SK-N-SH treated with all-trans-retinoic acid at 6 μM for 48 hours (cell line): ENCODE data around the gene RALGPS1.

Source experiments
- ATAC-seq: fragments of 200-7000 bp; cut with Tn5 transposase; 3 replicates; pipeline ENCODE4 v1.9.1; 2020; ENCODE audit warnings: mild to moderate bottlenecking, moderate library complexity
- ARNTL ChIP-seq: fragments of 450-650 bp; formaldehyde crosslinking; IDR thresholded peaks from 2 replicates; pipeline ENCODE4 v1.5.0; 2020; ENCODE audit warnings: low read depth, mild to moderate bottlenecking, moderate library complexity, borderline replicate concordance
- BACH2 ChIP-seq: fragments of 250-450 bp; sonication (Bioruptor Pico); IDR thresholded peaks from 2 replicates; pipeline ENCODE4 v1.9.0; 2021; ENCODE audit warnings: mild to moderate bottlenecking, borderline replicate concordance
- CSDC2 ChIP-seq: fragments of 250-450 bp; sonication (Bioruptor Pico); IDR thresholded peaks from 2 replicates; pipeline ENCODE4 v1.5.0; 2020; ENCODE audit warnings: mild to moderate bottlenecking, moderate library complexity
- ESRRG ChIP-seq: fragments of 250-450 bp; sonication (Bioruptor Pico); IDR thresholded peaks from 2 replicates; pipeline ENCODE4 v1.6.1; 2021; ENCODE audit warnings: mild to moderate bottlenecking
- GLIS3 ChIP-seq: fragments of 250-450 bp; sonication (Bioruptor Pico); IDR thresholded peaks from 2 replicates; pipeline ENCODE4 v1.5.0; 2020; ENCODE audit warnings: mild to moderate bottlenecking, moderate library complexity
- ISL1 ChIP-seq: fragments of 250-450 bp; sonication (Bioruptor Pico); IDR thresholded peaks from 2 replicates; pipeline ENCODE4 v2.1.2; 2022; ENCODE audit warnings: mild to moderate bottlenecking, moderate library complexity
- OSR1 ChIP-seq: fragments of 250-450 bp; sonication (Bioruptor Pico); IDR thresholded peaks from 2 replicates; pipeline ENCODE4 v1.8.0; 2022; ENCODE audit warnings: moderate library complexity, mild to moderate bottlenecking, inconsistent platforms
- PPARA ChIP-seq: fragments of 250-450 bp; sonication (Bioruptor Pico); IDR thresholded peaks from 2 replicates; pipeline ENCODE4 v1.5.0; 2020; ENCODE audit warnings: mild to moderate bottlenecking, borderline replicate concordance
- RARB ChIP-seq: fragments of 250-450 bp; sonication (Bioruptor Pico); IDR thresholded peaks from 2 replicates; pipeline ENCODE4 v1.8.0; 2021; ENCODE audit warnings: mild to moderate bottlenecking, moderate library complexity
- SNAI2 ChIP-seq: fragments of 250-450 bp; sonication (Bioruptor Pico); IDR thresholded peaks from 2 replicates; pipeline ENCODE4 v1.5.0; 2020; ENCODE audit warnings: mild to moderate bottlenecking, moderate library complexity
- TCF4 ChIP-seq: fragments of 250-450 bp; sonication (Bioruptor Pico); IDR thresholded peaks from 2 replicates; pipeline ENCODE4 v1.8.0; 2021; ENCODE audit warnings: mild to moderate bottlenecking, moderate library complexity, borderline replicate concordance
- TOX ChIP-seq: fragments of 250-450 bp; sonication (Bioruptor Pico); IDR thresholded peaks from 2 replicates; pipeline ENCODE4 v1.8.0; 2021; ENCODE audit warnings: mild to moderate bottlenecking, moderate library complexity, borderline replicate concordance
- ZC3H10 ChIP-seq: fragments of 250-450 bp; sonication (Bioruptor Pico); IDR thresholded peaks from 2 replicates; pipeline ENCODE4 v1.5.1; 2021; ENCODE audit warnings: mild to moderate bottlenecking, moderate library complexity
- ZFP30 ChIP-seq: fragments of 450-650 bp; formaldehyde crosslinking; IDR thresholded peaks from 2 replicates; pipeline ENCODE4 v1.5.0; 2022; ENCODE audit warnings: mild to moderate bottlenecking, moderate library complexity
- ZNF565 ChIP-seq: fragments of 450-650 bp; formaldehyde crosslinking; conservative IDR thresholded peaks from 2 replicates; pipeline ENCODE4 v1.5.0; 2020; ENCODE audit warnings: low read depth, mild to moderate bottlenecking, moderate library complexity
- ZNF70 ChIP-seq: fragments of 450-650 bp; formaldehyde crosslinking; IDR thresholded peaks from 2 replicates; pipeline ENCODE4 v1.5.0; 2020; ENCODE audit warnings: mild to moderate bottlenecking, moderate library complexity
- ZNF8 ChIP-seq: fragments of 450-650 bp; formaldehyde crosslinking; IDR thresholded peaks from 2 replicates; pipeline ENCODE4 v1.5.0; 2020; ENCODE audit warnings: mild to moderate bottlenecking, moderate library complexity
- TF ChIP-seq, protein P1 (sequence below): fragments of 250-450 bp; sonication (Bioruptor Pico); IDR thresholded peaks from 2 replicates; pipeline ENCODE4 v1.5.1; 2020; ENCODE audit warnings: low read depth, mild to moderate bottlenecking, moderate library complexity
- TF ChIP-seq, protein P2 (sequence below): fragments of 250-450 bp; sonication (Bioruptor Pico); IDR thresholded peaks from 2 replicates; pipeline ENCODE4 v1.8.0; 2020; ENCODE audit warnings: mild to moderate bottlenecking, moderate library complexity, borderline replicate concordance
- TF ChIP-seq, protein P3 (sequence below): fragments of 250-450 bp; sonication (Bioruptor Pico); IDR thresholded peaks from 2 replicates; pipeline ENCODE4 v1.5.1; 2021; ENCODE audit warnings: mild to moderate bottlenecking, moderate library complexity
- TF ChIP-seq, protein P4 (sequence below): fragments of 250-450 bp; sonication (Bioruptor Pico); IDR thresholded peaks from 2 replicates; pipeline ENCODE4 v1.5.0; 2020; ENCODE audit warnings: mild to moderate bottlenecking, moderate library complexity
- TF ChIP-seq, protein P5 (sequence below): fragments of 250-450 bp; sonication (Bioruptor Pico); IDR thresholded peaks from 2 replicates; pipeline ENCODE4 v1.8.0; 2021; ENCODE audit warnings: low read depth, mild to moderate bottlenecking, moderate library complexity, borderline replicate concordance

RALGPS1 gene

DNA sequence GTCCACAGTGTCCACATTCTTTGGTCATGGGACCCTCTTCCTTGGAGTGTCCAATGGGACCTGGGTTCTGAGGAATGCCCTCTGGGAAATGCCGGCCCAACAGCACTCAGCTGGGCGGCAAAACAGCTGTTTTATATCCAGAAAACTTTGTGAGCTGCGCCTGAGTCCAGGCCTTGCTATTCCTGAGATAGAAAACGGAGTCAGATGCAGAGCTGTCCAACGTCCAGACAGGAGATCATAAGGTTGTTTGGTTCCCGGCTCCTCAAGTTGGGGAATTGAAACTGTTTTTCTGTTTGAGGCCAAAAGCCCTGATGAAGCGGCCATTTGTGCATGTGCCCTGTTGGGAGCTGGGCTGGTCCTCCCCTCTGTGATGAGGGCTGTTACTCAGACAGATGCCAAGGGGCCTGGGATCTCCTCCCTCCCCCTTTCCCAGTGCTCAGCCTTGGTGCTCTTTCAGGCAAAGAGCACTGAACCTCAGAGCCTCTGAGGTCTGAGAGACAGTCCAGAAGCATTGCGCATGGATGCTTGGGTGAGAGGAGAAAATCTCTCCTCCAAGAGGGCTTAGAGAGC, 283.4 kb downstream of the RALGPS1 start:
- ATAC-seq = no peak
- TF ChIP-seq CSDC2 (no peak), ZNF70 (CRISPR knock-in tag) (no peak), SNAI2 (CRISPR knock-in tag) (no peak), ZFP30 (no peak), PPARA (CRISPR knock-in tag) (no peak), BACH2 (CRISPR knock-in tag) (no peak)
- TF ChIP-seq, protein P1, sequence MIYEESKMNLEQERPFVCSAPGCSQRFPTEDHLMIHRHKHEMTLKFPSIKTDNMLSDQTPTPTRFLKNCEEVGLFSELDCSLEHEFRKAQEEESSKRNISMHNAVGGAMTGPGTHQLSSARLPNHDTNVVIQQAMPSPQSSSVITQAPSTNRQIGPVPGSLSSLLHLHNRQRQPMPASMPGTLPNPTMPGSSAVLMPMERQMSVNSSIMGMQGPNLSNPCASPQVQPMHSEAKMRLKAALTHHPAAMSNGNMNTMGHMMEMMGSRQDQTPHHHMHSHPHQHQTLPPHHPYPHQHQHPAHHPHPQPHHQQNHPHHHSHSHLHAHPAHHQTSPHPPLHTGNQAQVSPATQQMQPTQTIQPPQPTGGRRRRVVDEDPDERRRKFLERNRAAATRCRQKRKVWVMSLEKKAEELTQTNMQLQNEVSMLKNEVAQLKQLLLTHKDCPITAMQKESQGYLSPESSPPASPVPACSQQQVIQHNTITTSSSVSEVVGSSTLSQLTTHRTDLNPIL (CRISPR knock-in tag) = no peak

DNA sequence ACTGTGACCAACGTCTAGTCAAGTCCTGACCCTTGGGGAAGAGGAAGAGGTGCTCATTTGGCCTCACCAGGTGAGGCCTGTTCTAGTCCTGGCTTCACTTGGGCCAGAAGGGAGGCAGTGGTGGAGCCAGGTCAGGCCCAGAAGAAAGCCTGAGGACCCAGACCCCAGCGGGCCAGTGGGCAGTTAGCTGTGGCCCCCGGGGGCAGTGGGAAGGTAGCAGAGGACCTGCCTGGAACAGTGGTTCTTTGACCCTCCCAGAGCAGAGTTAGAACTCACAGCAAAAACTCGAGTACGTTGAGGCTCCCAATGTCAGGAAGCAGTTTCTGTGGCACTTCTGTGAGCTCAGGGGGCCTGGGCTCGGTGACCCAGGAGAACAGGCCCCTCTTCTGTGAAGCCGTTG, 284.0 kb downstream of the RALGPS1 start:
- ATAC-seq = no peak
- TF ChIP-seq CSDC2 (no peak), ZC3H10 (CRISPR knock-in tag) (no peak), OSR1 (CRISPR knock-in tag) (no peak), TOX (CRISPR knock-in tag) (no peak), SNAI2 (CRISPR knock-in tag) (no peak), ZFP30 (no peak), ARNTL (CRISPR knock-in tag) (no peak), GLIS3 (CRISPR knock-in tag) (no peak), ZNF70 (CRISPR knock-in tag) (no peak), TCF4 (CRISPR knock-in tag) (no peak), ZNF565 (CRISPR knock-in tag) (no peak), ESRRG (no peak), RARB (no peak), ZNF8 (CRISPR knock-in tag) (no peak), ISL1 (CRISPR knock-in tag) (no peak)
- TF ChIP-seq, protein P2, sequence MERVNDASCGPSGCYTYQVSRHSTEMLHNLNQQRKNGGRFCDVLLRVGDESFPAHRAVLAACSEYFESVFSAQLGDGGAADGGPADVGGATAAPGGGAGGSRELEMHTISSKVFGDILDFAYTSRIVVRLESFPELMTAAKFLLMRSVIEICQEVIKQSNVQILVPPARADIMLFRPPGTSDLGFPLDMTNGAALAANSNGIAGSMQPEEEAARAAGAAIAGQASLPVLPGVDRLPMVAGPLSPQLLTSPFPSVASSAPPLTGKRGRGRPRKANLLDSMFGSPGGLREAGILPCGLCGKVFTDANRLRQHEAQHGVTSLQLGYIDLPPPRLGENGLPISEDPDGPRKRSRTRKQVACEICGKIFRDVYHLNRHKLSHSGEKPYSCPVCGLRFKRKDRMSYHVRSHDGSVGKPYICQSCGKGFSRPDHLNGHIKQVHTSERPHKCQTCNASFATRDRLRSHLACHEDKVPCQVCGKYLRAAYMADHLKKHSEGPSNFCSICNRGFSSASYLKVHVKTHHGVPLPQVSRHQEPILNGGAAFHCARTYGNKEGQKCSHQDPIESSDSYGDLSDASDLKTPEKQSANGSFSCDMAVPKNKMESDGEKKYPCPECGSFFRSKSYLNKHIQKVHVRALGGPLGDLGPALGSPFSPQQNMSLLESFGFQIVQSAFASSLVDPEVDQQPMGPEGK (CRISPR knock-in tag) = no peak
- TF ChIP-seq, protein P3, sequence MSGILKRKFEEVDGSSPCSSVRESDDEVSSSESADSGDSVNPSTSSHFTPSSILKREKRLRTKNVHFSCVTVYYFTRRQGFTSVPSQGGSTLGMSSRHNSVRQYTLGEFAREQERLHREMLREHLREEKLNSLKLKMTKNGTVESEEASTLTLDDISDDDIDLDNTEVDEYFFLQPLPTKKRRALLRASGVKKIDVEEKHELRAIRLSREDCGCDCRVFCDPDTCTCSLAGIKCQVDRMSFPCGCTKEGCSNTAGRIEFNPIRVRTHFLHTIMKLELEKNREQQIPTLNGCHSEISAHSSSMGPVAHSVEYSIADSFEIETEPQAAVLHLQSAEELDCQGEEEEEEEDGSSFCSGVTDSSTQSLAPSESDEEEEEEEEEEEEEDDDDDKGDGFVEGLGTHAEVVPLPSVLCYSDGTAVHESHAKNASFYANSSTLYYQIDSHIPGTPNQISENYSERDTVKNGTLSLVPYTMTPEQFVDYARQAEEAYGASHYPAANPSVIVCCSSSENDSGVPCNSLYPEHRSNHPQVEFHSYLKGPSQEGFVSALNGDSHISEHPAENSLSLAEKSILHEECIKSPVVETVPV = no peak
- TF ChIP-seq, protein P4, sequence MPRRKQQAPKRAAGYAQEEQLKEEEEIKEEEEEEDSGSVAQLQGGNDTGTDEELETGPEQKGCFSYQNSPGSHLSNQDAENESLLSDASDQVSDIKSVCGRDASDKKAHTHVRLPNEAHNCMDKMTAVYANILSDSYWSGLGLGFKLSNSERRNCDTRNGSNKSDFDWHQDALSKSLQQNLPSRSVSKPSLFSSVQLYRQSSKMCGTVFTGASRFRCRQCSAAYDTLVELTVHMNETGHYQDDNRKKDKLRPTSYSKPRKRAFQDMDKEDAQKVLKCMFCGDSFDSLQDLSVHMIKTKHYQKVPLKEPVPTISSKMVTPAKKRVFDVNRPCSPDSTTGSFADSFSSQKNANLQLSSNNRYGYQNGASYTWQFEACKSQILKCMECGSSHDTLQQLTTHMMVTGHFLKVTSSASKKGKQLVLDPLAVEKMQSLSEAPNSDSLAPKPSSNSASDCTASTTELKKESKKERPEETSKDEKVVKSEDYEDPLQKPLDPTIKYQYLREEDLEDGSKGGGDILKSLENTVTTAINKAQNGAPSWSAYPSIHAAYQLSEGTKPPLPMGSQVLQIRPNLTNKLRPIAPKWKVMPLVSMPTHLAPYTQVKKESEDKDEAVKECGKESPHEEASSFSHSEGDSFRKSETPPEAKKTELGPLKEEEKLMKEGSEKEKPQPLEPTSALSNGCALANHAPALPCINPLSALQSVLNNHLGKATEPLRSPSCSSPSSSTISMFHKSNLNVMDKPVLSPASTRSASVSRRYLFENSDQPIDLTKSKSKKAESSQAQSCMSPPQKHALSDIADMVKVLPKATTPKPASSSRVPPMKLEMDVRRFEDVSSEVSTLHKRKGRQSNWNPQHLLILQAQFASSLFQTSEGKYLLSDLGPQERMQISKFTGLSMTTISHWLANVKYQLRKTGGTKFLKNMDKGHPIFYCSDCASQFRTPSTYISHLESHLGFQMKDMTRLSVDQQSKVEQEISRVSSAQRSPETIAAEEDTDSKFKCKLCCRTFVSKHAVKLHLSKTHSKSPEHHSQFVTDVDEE (CRISPR knock-in tag) = no peak
- TF ChIP-seq, protein P1 (CRISPR knock-in tag) = no peak
- TF ChIP-seq, protein P5, sequence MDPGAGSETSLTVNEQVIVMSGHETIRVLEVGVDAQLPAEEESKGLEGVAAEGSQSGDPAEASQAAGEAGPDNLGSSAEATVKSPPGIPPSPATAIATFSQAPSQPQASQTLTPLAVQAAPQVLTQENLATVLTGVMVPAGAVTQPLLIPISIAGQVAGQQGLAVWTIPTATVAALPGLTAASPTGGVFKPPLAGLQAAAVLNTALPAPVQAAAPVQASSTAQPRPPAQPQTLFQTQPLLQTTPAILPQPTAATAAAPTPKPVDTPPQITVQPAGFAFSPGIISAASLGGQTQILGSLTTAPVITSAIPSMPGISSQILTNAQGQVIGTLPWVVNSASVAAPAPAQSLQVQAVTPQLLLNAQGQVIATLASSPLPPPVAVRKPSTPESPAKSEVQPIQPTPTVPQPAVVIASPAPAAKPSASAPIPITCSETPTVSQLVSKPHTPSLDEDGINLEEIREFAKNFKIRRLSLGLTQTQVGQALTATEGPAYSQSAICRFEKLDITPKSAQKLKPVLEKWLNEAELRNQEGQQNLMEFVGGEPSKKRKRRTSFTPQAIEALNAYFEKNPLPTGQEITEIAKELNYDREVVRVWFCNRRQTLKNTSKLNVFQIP (CRISPR knock-in tag) = no peak
